Ovary (tissue), 9 donors: ENCODE measurements around the gene PSMA2. TPM values are rescaled to one million over a fixed set of nuclear protein-coding genes. Genes with fewer than 3 reads are reported as not detected.
A peak's percentile ranks its signal among the peaks of the same experiment; 100 is the strongest.

ENCODE experiments used
- DNase-seq, 5 donors: peaks; one replicate each; pipeline ENCODE4 v3.0.0-alpha.2; 2019 to 2020
- H3K27ac ChIP-seq, 2 donors: fragments of 200-600 bp; one replicate each; pipeline versions ENCODE4 v1.5.1 to v1.8.0; 2019 to 2022
- H3K27me3 ChIP-seq: fragments of 200-600 bp; one replicate; pipeline ENCODE4 v1.8.0; 2022
- H3K36me3 ChIP-seq: fragments of 200-600 bp; sonication (generic); one replicate; pipeline ENCODE4 v1.5.1; 2019
- H3K4me1 ChIP-seq: one replicate; pipeline ENCODE4 v1.8.1; 2013; ENCODE audit warnings: mild to moderate bottlenecking, moderate library complexity; ENCODE audit not compliant: insufficient read depth
- H3K4me3 ChIP-seq: fragments of 200-600 bp; sonication (generic); one replicate; pipeline ENCODE4 v1.5.1; 2017
- H3K9me3 ChIP-seq, 2 donors: fragments of 200-600 bp in 1 of 2; sonication (generic) in 1 of 2; one replicate each; pipeline versions ENCODE4 v1.5.1 to v1.8.1; 2013 to 2019; ENCODE audit warnings: mild to moderate bottlenecking in 1 of 2, moderate library complexity in 1 of 2
- CTCF ChIP-seq, 3 donors: fragments of 450-650 bp in 2 of 3; fragments of 200-600 bp in 1 of 3; IDR thresholded peaks; one replicate each; pipeline versions ENCODE4 v1.5.1 to v1.8.0; 2016 to 2022; ENCODE audit warnings: antibody characterized with exemption in 3 of 3, mild to moderate bottlenecking in 1 of 3
- EP300 ChIP-seq: sonication (generic); formaldehyde crosslinking; IDR thresholded peaks from one replicate; pipeline ENCODE4 v1.6.1; 2017; ENCODE audit warnings: antibody characterized with exemption
- POLR2A ChIP-seq: fragments of 450-650 bp; IDR thresholded peaks from one replicate; pipeline ENCODE4 v1.6.1; 2017; ENCODE audit warnings: antibody characterized with exemption, mild to moderate bottlenecking, moderate library complexity
- WGBS, 3 donors: extraction: QIAGEN DNeasy Blood & Tissue Kit in 1 of 3; methylation state at CpG; one replicate each; pipeline versions ENCODE4 v1.1.5 to v1.1.7; 2013 to 2017; 5-methylcytosine and 5-hydroxymethylcytosine counted together
- intact Hi-C, 4 donors: fragments of 100-400 bp; cut with DNase I; formaldehyde crosslinking; loops; one replicate each; pipeline versions ENCODE4 v1.11.0 to v1.15.1; 2022 to 2023
- polyA plus RNA-seq, 2 donors: library from polyadenylated mRNA; stranded (reverse); fragments of 200-250 nt in 1 of 2; fragments of 350-450 nt in 1 of 2; fragmentation: Illumina TruSeq in 1 of 2; extraction: RNeasy Lipid Tissue Mini Kit (QIAGEN cat#74804) in 1 of 2; gene quantifications; one replicate each; pipeline ENCODE4 v1.2.3, GENCODE V29; 2013 to 2014
- total RNA-seq, 7 donors: library from RNA; depleted of rRNA in 2 of 7; stranded (reverse); fragments of >200 nt in 2 of 7; fragmentation: NEBNext Ultra II Directional in 3 of 7; extraction: Animal tissue kit (Norgen Biotek cat#: 25700) in 3 of 7; gene quantifications; one replicate each; pipeline versions ENCODE4 v1.1.0 to v1.2.4, GENCODE V29; 2016 to 2023
- donor health status: DM: no; HTN: no; CAD: no; lungs with moderate emphysema.
- donor health status: DM: no; HTN: no; CAD: no.
- donor health status: Bipolar disorder and iron deficiency.
- donor health status: DM: yes; HTN: yes; CAD: no.
- donor health status: DM: no; HTN: no; CAD: no.
- donor health status: DM: yes; HTN: yes; CAD: no.

PSMA2 gene
- total and polyA plus RNA-seq, 9 donors, result 43.6 to 79.0 (median 53.7) TPM

GRCh38 chr7:42931447-42931833 is 534 bp downstream of the PSMA2 start:
- intact Hi-C loops, result no loop called here
- TF ChIP-seq POLR2A (no peak), EP300 (no peak), CTCF (IDR thresholded peaks at IDR 0.05) (no peak)
- H3K4me1 ChIP-seq, result peaks cover 15% of the 10 kb centered on the region
- no peaks in the 10 kb centered on the region for H3K9me3 ChIP-seq
- 0% methylated on average over 11 to 12 of the region's 12 CpGs for WGBS, 3 donors
- no peak for DNase-seq
- peak overlapping the region; percentile 77 for H3K4me3 ChIP-seq
- H3K27ac ChIP-seq, result peak overlapping the region in 1 of 2 donors; percentile 6
- H3K36me3 ChIP-seq, result no peaks in the 10 kb centered on the region
- no peaks in the 10 kb centered on the region for H3K27me3 ChIP-seq

GRCh38 chr7:42930889-42931288 is 1.1 kb downstream of the PSMA2 start:
- 4 to 8% (median 4%) methylated on average over 5 of the region's 5 CpGs for WGBS, 3 donors
- no peak for TF ChIP-seq POLR2A
- no peak for TF ChIP-seq CTCF (IDR thresholded peaks at IDR 0.05)
- no peak for TF ChIP-seq EP300
- H3K9me3 ChIP-seq, result no peaks in the 10 kb centered on the region
- H3K36me3 ChIP-seq, result no peaks in the 10 kb centered on the region
- no peaks in the 10 kb centered on the region for H3K27me3 ChIP-seq
- no peak for DNase-seq
- H3K4me3 ChIP-seq, result peak overlapping the region; percentile 77
- no peak overlapping the region for H3K27ac ChIP-seq
- intact Hi-C loops, result no loop called here
- H3K4me1 ChIP-seq, result peaks cover 15% of the 10 kb centered on the region

- Histone ChIP-seq H3K27me3 (no peaks in the 10 kb centered on the region), H3K4me1 (peaks cover 15% of the 10 kb centered on the region), H3K4me3 (no peak overlapping the region), H3K36me3 (no peaks in the 10 kb centered on the region), H3K27ac (no peak overlapping the region), H3K9me3 (no peaks in the 10 kb centered on the region)
- intact Hi-C loops, result no loop called here
- DNase-seq, result no peak
- WGBS, 3 donors, result 55 to 73% (median 72%) methylated on average over 3 of the region's 3 CpGs
- TF ChIP-seq CTCF (IDR thresholded peaks at IDR 0.05) (no peak), EP300 (no peak), POLR2A (no peak)
Measured at GRCh38 chr7:42929449-42929848, 2.5 kb downstream of the PSMA2 start.

- intact Hi-C loops, result no loop called here
- no peak for TF ChIP-seq CTCF (IDR thresholded peaks at IDR 0.05)
- TF ChIP-seq EP300, result no peak
- TF ChIP-seq POLR2A, result no peak
- no peaks in the 10 kb centered on the region for H3K27me3 ChIP-seq
- no peaks in the 10 kb centered on the region for H3K9me3 ChIP-seq
- no peak for DNase-seq
- peaks cover 12% of the 10 kb centered on the region for H3K4me1 ChIP-seq
- WGBS, 3 donors, result 61 to 78% (median 72%) methylated on average over 3 of the region's 3 CpGs
- H3K4me3 ChIP-seq, result no peak overlapping the region
- H3K27ac ChIP-seq, result no peak overlapping the region
- no peaks in the 10 kb centered on the region for H3K36me3 ChIP-seq
Measured at GRCh38 chr7:42928754-42929153, 3.2 kb downstream of the PSMA2 start.

GRCh38 chr7:42926204-42926603 is 5.8 kb downstream of the PSMA2 start:
- WGBS, 3 donors, result 86 to 88% (median 88%) methylated on average over 5 of the region's 5 CpGs
- intact Hi-C loops, result no loop called here
- Histone ChIP-seq H3K9me3 (no peaks in the 10 kb centered on the region), H3K4me3 (no peak overlapping the region), H3K27me3 (no peaks in the 10 kb centered on the region), H3K36me3 (no peaks in the 10 kb centered on the region), H3K4me1 (peaks cover 10% of the 10 kb centered on the region), H3K27ac (no peak overlapping the region)
- TF ChIP-seq CTCF (IDR thresholded peaks at IDR 0.05), result no peak
- no peak for TF ChIP-seq POLR2A
- no peak for TF ChIP-seq EP300
- no peak for DNase-seq
